SU-DHL-6 (cell line): ENCODE measurements around the gene RCCD1.

Source experiments
- H2AFZ ChIP-seq: fragments of 200-600 bp; sonication (generic); 2 replicates; pipeline ENCODE4 v1.6.1; 2014; ENCODE audit warnings: low read depth, mild to moderate bottlenecking, moderate library complexity, mixed read lengths, antibody characterized with exemption, low read length; ENCODE audit not compliant: severe bottlenecking
- H3F3A ChIP-seq: fragments of 200-600 bp; shearing (Covaris generic); 2 replicates; pipeline ENCODE4 v1.6.0; 2016; ENCODE audit warnings: antibody characterized with exemption, mild to moderate bottlenecking; ENCODE audit not compliant: insufficient read depth
- H3K27ac ChIP-seq: fragments of 200-600 bp; sonication (generic); 2 replicates; pipeline ENCODE4 v1.5.1; 2016; ENCODE audit warnings: low read depth, mild to moderate bottlenecking, low read length, moderate library complexity, mixed read lengths
- H3K27me3 ChIP-seq: fragments of 200-600 bp; sonication (generic), shearing (Covaris generic); 2 replicates; pipeline ENCODE4 v1.6.0; 2014; ENCODE audit warnings: mild to moderate bottlenecking, low read length
- H3K36me3 ChIP-seq: fragments of 200-600 bp; sonication (generic); 2 replicates; pipeline ENCODE4 v1.6.1; 2014; ENCODE audit warnings: mild to moderate bottlenecking, low read length, mixed read lengths
- H3K4me2 ChIP-seq: fragments of 300-600, 200-600 bp; shearing (Covaris generic), sonication (generic); 2 replicates; pipeline ENCODE4 v1.6.0; 2014; ENCODE audit warnings: low read length, low read depth, mild to moderate bottlenecking; ENCODE audit not compliant: poor library complexity, severe bottlenecking
- H3K4me3 ChIP-seq: fragments of 200-600 bp; sonication (generic); 2 replicates; pipeline ENCODE4 v1.5.1; 2014; ENCODE audit warnings: antibody characterized with exemption, low read length, mild to moderate bottlenecking, mixed read lengths; ENCODE audit not compliant: insufficient read depth, poor library complexity, severe bottlenecking
- H3K79me2 ChIP-seq: fragments of 200-600 bp; sonication (generic); 2 replicates; pipeline ENCODE4 v1.6.1; 2014; ENCODE audit warnings: mild to moderate bottlenecking, low read length, moderate library complexity; ENCODE audit not compliant: insufficient read depth
- H3K9ac ChIP-seq: fragments of 200-600 bp; sonication (generic); 2 replicates; pipeline ENCODE4 v1.7.0; 2014; ENCODE audit warnings: mild to moderate bottlenecking, low read length
- H3K9me2 ChIP-seq: fragments of 200-600 bp; sonication (generic); replicated peaks from 2 replicates; pipeline ENCODE4 v1.6.1; 2014; ENCODE audit warnings: low read length; ENCODE audit not compliant: insufficient read depth
- H3K9me3 ChIP-seq: fragments of 200-600 bp; sonication (generic); 2 replicates; pipeline ENCODE4 v1.6.1; 2014; ENCODE audit warnings: low read length, mixed read lengths; ENCODE audit not compliant: insufficient read depth
- H4K20me1 ChIP-seq: fragments of 200-600 bp; sonication (generic); 2 replicates; pipeline ENCODE4 v1.6.1; 2014; ENCODE audit warnings: low read depth, mild to moderate bottlenecking, antibody characterized with exemption, low read length, moderate library complexity, mixed read lengths
- CTCF ChIP-seq: fragments of 200-600 bp; sonication (generic); IDR thresholded peaks from one replicate; pipeline ENCODE4 v1.5.1; 2017; ENCODE audit warnings: antibody characterized with exemption, mild to moderate bottlenecking, low read length, moderate library complexity; ENCODE audit not compliant: insufficient read depth, poor library complexity, severe bottlenecking
- EZH2phosphoT487 ChIP-seq: fragments of 200-600 bp; sonication (generic), shearing (Covaris generic); conservative IDR thresholded peaks from 2 replicates; pipeline ENCODE4 v1.6.1; 2018; ENCODE audit warnings: mild to moderate bottlenecking, antibody characterized with exemption, low read length, moderate library complexity, mixed read lengths

Gene RCCD1

GRCh38 chr15:90934256-90934948 is 20.3 kb upstream of the RCCD1 start:
- Histone ChIP-seq H3F3A (peaks cover 11% of the 10 kb centered on the region), H3K27ac (peak overlapping the region; percentile 2; the same call in 1 of the 2 replicates), H3K9me2 (no peaks in the 10 kb centered on the region), H3K79me2 (peaks cover 17% of the 10 kb centered on the region), H3K27me3 (no peaks in the 10 kb centered on the region), H4K20me1 (no peaks in the 10 kb centered on the region), H2AFZ (peak overlapping the region; percentile 13), H3K4me2 (peak overlapping the region; percentile 81), H3K9ac (peak overlapping the region; percentile 91), H3K9me3 (no peaks in the 10 kb centered on the region), H3K4me3 (peak overlapping the region; percentile 27), H3K36me3 (peaks cover 12% of the 10 kb centered on the region; the same call in 1 of the 2 replicates)
- peak; percentile 92 for TF ChIP-seq CTCF
- no peak for TF ChIP-seq EZH2phosphoT487

- Histone ChIP-seq H2AFZ (peak within 1 kb of the TSS; percentile 55), H4K20me1 (no peaks in the 10 kb centered on the region), H3K4me2 (peak within 1 kb of the TSS; percentile 81), H3K79me2 (peaks cover 17% of the 10 kb centered on the region), H3F3A (peaks cover 11% of the 10 kb centered on the region), H3K27me3 (no peaks in the 10 kb centered on the region), H3K9ac (peak within 1 kb of the TSS; percentile 91), H3K36me3 (peaks cover 15% of the 10 kb centered on the region; the same call in 1 of the 2 replicates), H3K9me3 (no peaks in the 10 kb centered on the region), H3K4me3 (peak within 1 kb of the TSS; percentile 82), H3K9me2 (no peaks in the 10 kb centered on the region), H3K27ac (peak within 1 kb of the TSS; percentile 35)
- TF ChIP-seq EZH2phosphoT487, result no peak
- no peak for TF ChIP-seq CTCF
Measured at GRCh38 chr15:90934949-90935751, 19.5 kb upstream of the RCCD1 start, which contains the start of gene UNC45A. Gene UNC45A, plus strand, starts transcription at chr15:90935285. Its CDS starts 40 bp downstream, at chr15:90935325.

GRCh38 chr15:90936823-90937222 is 17.9 kb upstream of the RCCD1 start:
- Histone ChIP-seq H4K20me1 (no peaks in the 10 kb centered on the region), H3K4me2 (peak overlapping the region; percentile 81), H3K27me3 (no peaks in the 10 kb centered on the region), H3K36me3 (peaks cover 15% of the 10 kb centered on the region; the same call in 1 of the 2 replicates), H3K4me3 (no peak overlapping the region), H3F3A (no peaks in the 10 kb centered on the region), H3K9me3 (no peaks in the 10 kb centered on the region), H3K27ac (no peak overlapping the region), H3K9ac (no peak overlapping the region), H2AFZ (no peak overlapping the region), H3K9me2 (no peaks in the 10 kb centered on the region), H3K79me2 (peaks cover 17% of the 10 kb centered on the region)
- TF ChIP-seq EZH2phosphoT487, result no peak
- no peak for TF ChIP-seq CTCF
